ENCODE data around the gene ODAD3. TPM values are rescaled to one million over a fixed set of nuclear protein-coding genes. Genes with fewer than 3 reads are reported as not detected.

Gene ODAD3
- total RNA-seq, 1 experiment from 2014 or later = 3.9 TPM

DNA sequence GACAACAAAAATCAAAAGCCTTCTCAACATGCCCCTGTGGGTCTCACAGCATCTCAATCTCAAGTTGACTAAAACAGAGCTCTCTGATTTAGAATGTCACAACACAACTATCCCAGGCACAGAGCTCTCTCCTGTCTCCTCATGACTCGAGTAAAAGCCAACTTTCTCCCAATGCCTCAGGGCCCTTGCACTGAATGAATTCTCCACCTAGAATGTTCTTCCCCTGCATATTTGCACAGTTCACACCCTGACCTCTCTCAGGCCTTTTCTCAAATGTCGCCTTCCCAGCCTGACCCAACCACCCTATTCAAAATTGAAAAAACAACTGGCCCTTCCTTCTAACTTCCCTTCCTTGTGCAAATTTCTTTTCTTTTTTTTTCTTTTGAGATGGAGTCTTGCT is 64.2 kb downstream of the ODAD3 start:
- ATAC-seq (no peak), DNase-seq (no peak)
- H3K36me3 ChIP-seq (ENCODE audit: low read depth, low read length) = no peaks in the 10 kb centered on the region
- CTCF ChIA-PET = no interaction called here
- no peak overlapping the region for H3K4me2 ChIP-seq (ENCODE audit: low read length)
- peaks cover 15% of the 10 kb centered on the region for H3K4me1 ChIP-seq (ENCODE audit: insufficient read depth, low read length)
- H4K20me1 ChIP-seq (ENCODE audit: low read length) = no peaks in the 10 kb centered on the region
- TF ChIP-seq EZH2 (IDR thresholded peaks at IDR 0.05; ENCODE audit: low read length, unreplicated experiment) = no peak
- TF ChIP-seq, protein P1, sequence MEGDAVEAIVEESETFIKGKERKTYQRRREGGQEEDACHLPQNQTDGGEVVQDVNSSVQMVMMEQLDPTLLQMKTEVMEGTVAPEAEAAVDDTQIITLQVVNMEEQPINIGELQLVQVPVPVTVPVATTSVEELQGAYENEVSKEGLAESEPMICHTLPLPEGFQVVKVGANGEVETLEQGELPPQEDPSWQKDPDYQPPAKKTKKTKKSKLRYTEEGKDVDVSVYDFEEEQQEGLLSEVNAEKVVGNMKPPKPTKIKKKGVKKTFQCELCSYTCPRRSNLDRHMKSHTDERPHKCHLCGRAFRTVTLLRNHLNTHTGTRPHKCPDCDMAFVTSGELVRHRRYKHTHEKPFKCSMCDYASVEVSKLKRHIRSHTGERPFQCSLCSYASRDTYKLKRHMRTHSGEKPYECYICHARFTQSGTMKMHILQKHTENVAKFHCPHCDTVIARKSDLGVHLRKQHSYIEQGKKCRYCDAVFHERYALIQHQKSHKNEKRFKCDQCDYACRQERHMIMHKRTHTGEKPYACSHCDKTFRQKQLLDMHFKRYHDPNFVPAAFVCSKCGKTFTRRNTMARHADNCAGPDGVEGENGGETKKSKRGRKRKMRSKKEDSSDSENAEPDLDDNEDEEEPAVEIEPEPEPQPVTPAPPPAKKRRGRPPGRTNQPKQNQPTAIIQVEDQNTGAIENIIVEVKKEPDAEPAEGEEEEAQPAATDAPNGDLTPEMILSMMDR (conservative IDR thresholded peaks at IDR 0.05; ENCODE audit: low read depth, low read length) = no peak
- TF ChIP-seq EZH2phosphoT487 (IDR thresholded peaks at IDR 0.05; ENCODE audit: borderline replicate concordance, low read length) = no peak
- no peak overlapping the region for H2AFZ ChIP-seq (ENCODE audit: low read length)
- POLR2A ChIA-PET (ENCODE audit: unreplicated experiment) = no interaction called here
- H3K9me2 ChIP-seq (replicated peaks; ENCODE audit: low read length) = no peaks in the 10 kb centered on the region
- H3K9me3 ChIP-seq (ENCODE audit: low read length) = no peaks in the 10 kb centered on the region
- H3F3A ChIP-seq (ENCODE audit: low read length, unreplicated experiment) = no peaks in the 10 kb centered on the region
- H3K27me3 ChIP-seq (ENCODE audit: low read length) = no peaks in the 10 kb centered on the region
- H3K27ac ChIP-seq (ENCODE audit: low read length) = no peak overlapping the region
- H3K79me2 ChIP-seq (ENCODE audit: low read length) = peaks cover 7% of the 10 kb centered on the region
- no peak overlapping the region for H3K4me3 ChIP-seq (ENCODE audit: low read length)
- intact Hi-C loops (cut with micrococcal nuclease) = no loop called here
- no TSS peak for BruUV-seq (replicated peaks)
- no peak overlapping the region for H3K9ac ChIP-seq (ENCODE audit: low read length)

Other genes starting within 250 kb of the ODAD3 start
- gene KANK2, start 237.6 kb downstream of the ODAD3 start, total RNA-seq (2014; rRNA removed) = 96.6 and 98.4 TPM in 2 replicates
- not detected in 2 replicates for gene ANGPTL8, start 195.5 kb downstream of the ODAD3 start, total RNA-seq (2014; rRNA removed)
- 28.0 and 29.4 TPM in 2 replicates for gene DOCK6, start 172.6 kb downstream of the ODAD3 start, total RNA-seq (2014; rRNA removed)
- gene TSPAN16, start 139.0 kb downstream of the ODAD3 start, total RNA-seq (2014; rRNA removed) = not detected in 2 replicates
- 34.4 and 37.9 TPM in 2 replicates for gene RAB3D, start 95.5 kb downstream of the ODAD3 start, total RNA-seq (2014; rRNA removed)
- gene TMEM205, start 88.9 kb downstream of the ODAD3 start, total RNA-seq (2014; rRNA removed) = 202 and 224 TPM in 2 replicates
- gene CCDC159, start 88.6 kb downstream of the ODAD3 start, total RNA-seq (2014; rRNA removed) = 10.3 and 14.5 TPM in 2 replicates
- gene PLPPR2, start 79.7 kb downstream of the ODAD3 start, total RNA-seq (2014; rRNA removed) = 38.0 and 51.2 TPM in 2 replicates
- 5.2 and 6.1 TPM in 2 replicates for gene SWSAP1, start 60.5 kb downstream of the ODAD3 start, total RNA-seq (2014; rRNA removed)
- gene EPOR, start 50.8 kb downstream of the ODAD3 start, total RNA-seq (2014; rRNA removed) = 23.0 and 23.2 TPM in 2 replicates
- gene RGL3, start 15.8 kb downstream of the ODAD3 start, total RNA-seq (2014; rRNA removed) = 23.5 and 24.2 TPM in 2 replicates
- 222 and 266 TPM in 2 replicates for gene PRKCSH, start 514 bp upstream of the ODAD3 start, total RNA-seq (2014; rRNA removed)
- gene ELAVL3, start 45.9 kb upstream of the ODAD3 start, total RNA-seq (2014; rRNA removed) = not detected in 2 replicates
- 14.2 and 16.2 TPM in 2 replicates for gene ZNF653, start 70.7 kb upstream of the ODAD3 start, total RNA-seq (2014; rRNA removed)
- 126 and 156 TPM in 2 replicates for gene ECSIT, start 94.0 kb upstream of the ODAD3 start, total RNA-seq (2014; rRNA removed)
- 0.77 TPM in 1 of 2 replicates, not detected in the other for gene CNN1, start 103.7 kb upstream of the ODAD3 start, total RNA-seq (2014; rRNA removed)
- 91.9 and 105 TPM in 2 replicates for gene ELOF1, start 124.1 kb upstream of the ODAD3 start, total RNA-seq (2014; rRNA removed)
- gene ACP5, start 142.5 kb upstream of the ODAD3 start, total RNA-seq (2014; rRNA removed) = not detected in 2 replicates
- gene ZNF627, start 162.4 kb upstream of the ODAD3 start, total RNA-seq (2014; rRNA removed) = 8.5 and 14.2 TPM in 2 replicates